K562 (cell line): Measurements from ENCODE around the gene CDK4. TPM values are rescaled to one million over a fixed set of nuclear protein-coding genes. Genes with fewer than 3 reads are reported as not detected.

Experiments used
- AFF1 ChIP-seq, 2 experiments: fragments of 450-650 bp; IDR thresholded peaks; 2 replicates each; pipeline ENCODE4 v1.6.1; 2018; ENCODE audit warnings: mild to moderate bottlenecking in 2 of 2, low read depth in 1 of 2; ENCODE audit not compliant: partially characterized antibody in 2 of 2
- GABPA ChIP-seq: fragments of 200-800 bp; sonication (Bioruptor generic); conservative IDR thresholded peaks from 2 replicates; pipeline ENCODE4 v1.6.1; 2016; ENCODE audit warnings: low read depth, missing genetic modification characterization, missing compliant biosample characterization
- IRF2 ChIP-seq: sonication (generic); formaldehyde crosslinking; IDR thresholded peaks from 2 replicates; pipeline ENCODE4 v1.8.1; 2022; ENCODE audit warnings: mild to moderate bottlenecking, missing genetic modification reagents
- MYC ChIP-seq, 2 experiments: fragments of 250-450 bp in 1 of 2; sonication (Bioruptor Pico) in 1 of 2; IDR thresholded peaks; 2 replicates each; pipeline versions ENCODE4 v1.5.1 to v1.6.1; 2012 to 2021; ENCODE audit warnings: low read depth in 2 of 2, borderline replicate concordance in 1 of 2, improper control_type of control experiment in 1 of 2, low read length in 1 of 2, mild to moderate bottlenecking in 1 of 2, moderate library complexity in 1 of 2
- PTBP1 ChIP-seq: fragments of 200-400 bp; formaldehyde crosslinking; IDR thresholded peaks from 2 replicates; pipeline ENCODE4 v1.6.1; 2017; ENCODE audit warnings: low read depth, low read length
- RBM25 ChIP-seq: fragments of 200-400 bp; formaldehyde crosslinking; IDR thresholded peaks from 2 replicates; pipeline ENCODE4 v1.6.1; 2018; ENCODE audit warnings: low read length, low read depth, moderate library complexity; ENCODE audit not compliant: severe bottlenecking
- SMARCC2 ChIP-seq: fragments of 450-650 bp; IDR thresholded peaks from 2 replicates; pipeline ENCODE4 v1.6.1; 2017; ENCODE audit warnings: antibody characterized with exemption, moderate library complexity, mild to moderate bottlenecking, low read depth
- TBP ChIP-seq: optimal IDR thresholded peaks from 2 replicates; pipeline ENCODE3; 2011; ENCODE audit warnings: low read depth, low read length, improper control_type of control experiment
- U2AF2 ChIP-seq: fragments of 200-400 bp; formaldehyde crosslinking; optimal IDR thresholded peaks from 2 replicates; pipeline ENCODE3; 2017; ENCODE audit warnings: low read depth, mild to moderate bottlenecking, low read length
- ZKSCAN1 ChIP-seq: fragments of 150-350 bp; IDR thresholded peaks from 2 replicates; pipeline ENCODE4 v1.6.1; 2016; ENCODE audit warnings: low read depth, low read length
- ZNF212 ChIP-seq: fragments of 450-650 bp; formaldehyde crosslinking; IDR thresholded peaks from 2 replicates; pipeline ENCODE4 v1.4.0; 2020; ENCODE audit warnings: mild to moderate bottlenecking
- polyA plus RNA-seq, 8 experiments: library from polyadenylated mRNA; depleted of rRNA in 4 of 8; stranded (reverse) in 5 of 8; unstranded in 3 of 8; fragments of >200 nt; fragmentation: Nextera tagmentation in 2 of 8; fragmentation: Illumina TruSeq in 1 of 8; extraction: Ambion mirVana in 2 of 8; extraction: Trizol in 1 of 8; gene quantifications; 2 replicates each; pipeline versions ENCODE4 v1.2.1 to v1.2.3, GENCODE V29; 2011 to 2014; ENCODE audit warnings: inconsistent platforms in 1 of 8, missing spikeins in 1 of 8
- total RNA-seq, 7 experiments: library from RNA; depleted of rRNA in 6 of 7; stranded (reverse); fragments of >200 nt in 6 of 7; fragmentation: Illumina TruSeq in 2 of 7; extraction: Trizol in 2 of 7; gene quantifications; 2 replicates each; pipeline versions ENCODE4 v1.2.1 to v1.2.3, GENCODE V29; 2011 to 2021; ENCODE audit warnings: low replicate concordance in 1 of 7
- TF ChIP-seq, protein P1 (sequence below), 2 experiments: fragments of 450-650 bp in 1 of 2; IDR thresholded peaks; 2 replicates each; pipeline ENCODE4 v1.6.1; 2011 to 2017; ENCODE audit warnings: low read depth in 2 of 2, antibody characterized with exemption in 1 of 2, borderline replicate concordance in 1 of 2, low read length in 1 of 2, mild to moderate bottlenecking in 1 of 2, mixed read lengths in 1 of 2; ENCODE audit not compliant: control insufficient read depth in 1 of 2
- TF ChIP-seq, protein P2 (sequence below): sonication (generic); formaldehyde crosslinking; IDR thresholded peaks from 2 replicates; pipeline ENCODE4 v1.8.0; 2023; ENCODE audit warnings: mild to moderate bottlenecking, missing genetic modification reagents
- TF ChIP-seq, protein P3 (sequence below): fragments of 250-450 bp; sonication (Bioruptor Pico); IDR thresholded peaks from 2 replicates; pipeline ENCODE4 v1.5.0; 2021; ENCODE audit warnings: mild to moderate bottlenecking, moderate library complexity

The CDK4 gene
- total and polyA plus RNA-seq, 9 of the 15 experiments (the other 6 are each of a cell fraction or from before 2014, with no cell fraction given): 37.8 to 436 (median 238) TPM

- TF ChIP-seq MYC (IDR thresholded peaks at IDR 0.05; ENCODE audit: low read depth, low read length): peak; percentile 100
- TF ChIP-seq MYC (CRISPR knock-in tag; IDR thresholded peaks at IDR 0.05; ENCODE audit: borderline replicate concordance, low read depth): peak; percentile 99
- TF ChIP-seq, protein P1, sequence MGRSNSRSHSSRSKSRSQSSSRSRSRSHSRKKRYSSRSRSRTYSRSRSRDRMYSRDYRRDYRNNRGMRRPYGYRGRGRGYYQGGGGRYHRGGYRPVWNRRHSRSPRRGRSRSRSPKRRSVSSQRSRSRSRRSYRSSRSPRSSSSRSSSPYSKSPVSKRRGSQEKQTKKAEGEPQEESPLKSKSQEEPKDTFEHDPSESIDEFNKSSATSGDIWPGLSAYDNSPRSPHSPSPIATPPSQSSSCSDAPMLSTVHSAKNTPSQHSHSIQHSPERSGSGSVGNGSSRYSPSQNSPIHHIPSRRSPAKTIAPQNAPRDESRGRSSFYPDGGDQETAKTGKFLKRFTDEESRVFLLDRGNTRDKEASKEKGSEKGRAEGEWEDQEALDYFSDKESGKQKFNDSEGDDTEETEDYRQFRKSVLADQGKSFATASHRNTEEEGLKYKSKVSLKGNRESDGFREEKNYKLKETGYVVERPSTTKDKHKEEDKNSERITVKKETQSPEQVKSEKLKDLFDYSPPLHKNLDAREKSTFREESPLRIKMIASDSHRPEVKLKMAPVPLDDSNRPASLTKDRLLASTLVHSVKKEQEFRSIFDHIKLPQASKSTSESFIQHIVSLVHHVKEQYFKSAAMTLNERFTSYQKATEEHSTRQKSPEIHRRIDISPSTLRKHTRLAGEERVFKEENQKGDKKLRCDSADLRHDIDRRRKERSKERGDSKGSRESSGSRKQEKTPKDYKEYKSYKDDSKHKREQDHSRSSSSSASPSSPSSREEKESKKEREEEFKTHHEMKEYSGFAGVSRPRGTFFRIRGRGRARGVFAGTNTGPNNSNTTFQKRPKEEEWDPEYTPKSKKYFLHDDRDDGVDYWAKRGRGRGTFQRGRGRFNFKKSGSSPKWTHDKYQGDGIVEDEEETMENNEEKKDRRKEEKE (IDR thresholded peaks at IDR 0.05; ENCODE audit: borderline replicate concordance in 1 of 2, control insufficient read depth in 1 of 2, low read depth in 2 of 2, low read length in 1 of 2): no peak
- TF ChIP-seq, protein P2, sequence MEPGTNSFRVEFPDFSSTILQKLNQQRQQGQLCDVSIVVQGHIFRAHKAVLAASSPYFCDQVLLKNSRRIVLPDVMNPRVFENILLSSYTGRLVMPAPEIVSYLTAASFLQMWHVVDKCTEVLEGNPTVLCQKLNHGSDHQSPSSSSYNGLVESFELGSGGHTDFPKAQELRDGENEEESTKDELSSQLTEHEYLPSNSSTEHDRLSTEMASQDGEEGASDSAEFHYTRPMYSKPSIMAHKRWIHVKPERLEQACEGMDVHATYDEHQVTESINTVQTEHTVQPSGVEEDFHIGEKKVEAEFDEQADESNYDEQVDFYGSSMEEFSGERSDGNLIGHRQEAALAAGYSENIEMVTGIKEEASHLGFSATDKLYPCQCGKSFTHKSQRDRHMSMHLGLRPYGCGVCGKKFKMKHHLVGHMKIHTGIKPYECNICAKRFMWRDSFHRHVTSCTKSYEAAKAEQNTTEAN: no peak
- no peak for TF ChIP-seq ZNF212
- no peak for TF ChIP-seq IRF2 (CRISPR knock-in tag)
- TF ChIP-seq GABPA: peak; percentile 38
- TF ChIP-seq TBP: peak; percentile 94
- peak; percentile 32; the same call in 1 of the 2 replicates for TF ChIP-seq ZKSCAN1
- TF ChIP-seq, protein P3, sequence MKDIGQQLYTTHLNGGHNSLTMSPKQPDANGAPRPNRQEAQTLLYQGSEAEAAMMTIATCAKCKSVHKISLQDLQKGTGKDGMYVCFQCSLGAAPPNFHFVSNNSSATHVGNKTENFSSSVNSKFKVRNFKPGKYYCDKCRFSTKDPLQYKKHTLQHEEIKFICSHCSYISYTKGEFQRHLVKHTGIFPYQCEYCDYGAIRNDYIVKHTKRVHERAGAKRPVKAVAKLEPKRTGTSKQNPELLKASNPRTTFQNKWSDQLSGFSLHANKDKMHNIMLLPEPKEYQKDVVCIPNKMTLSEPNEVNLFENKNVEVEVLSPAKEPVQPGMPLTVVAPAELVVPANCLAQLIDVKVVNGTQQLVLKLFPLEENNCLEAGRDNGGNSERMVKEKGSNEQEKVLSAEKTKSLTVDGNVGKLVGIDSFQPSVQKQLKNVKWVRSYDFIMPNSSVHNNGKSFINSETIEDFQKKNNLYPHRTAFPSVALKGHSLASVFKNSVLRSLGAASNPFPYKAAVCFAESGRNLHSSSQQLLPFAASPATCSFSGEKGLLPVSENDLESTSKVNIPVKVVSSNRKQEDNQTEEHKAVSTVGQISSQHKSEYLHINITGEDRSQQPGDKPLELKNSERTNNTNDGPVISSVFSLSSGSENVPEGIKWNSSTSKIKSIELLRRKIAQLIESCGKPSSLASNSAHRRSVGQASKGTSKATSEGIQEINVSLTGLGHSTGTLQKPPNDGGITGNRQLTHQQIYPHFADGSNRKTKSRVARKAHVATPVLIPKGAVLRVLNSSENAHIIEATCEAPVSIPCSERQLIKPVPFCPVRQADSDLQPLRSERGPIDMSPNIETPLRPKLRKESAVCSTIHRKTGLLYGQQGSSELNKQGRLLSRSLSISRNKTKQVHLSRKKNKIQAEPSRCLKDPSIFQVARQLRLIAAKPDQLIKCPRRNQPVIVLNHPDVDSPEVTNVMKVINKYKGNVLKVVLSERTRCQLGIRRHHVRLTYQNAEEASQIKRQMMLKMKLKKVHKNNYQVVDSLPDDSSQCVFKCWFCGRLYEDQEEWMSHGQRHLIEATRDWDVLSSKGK: no peak
- no peak for TF ChIP-seq SMARCC2
- no peak for TF ChIP-seq RBM25
- TF ChIP-seq U2AF2: no peak
- TF ChIP-seq PTBP1: no peak
- TF ChIP-seq AFF1 (IDR thresholded peaks at IDR 0.05; ENCODE audit: low read depth in 1 of 2, partially characterized antibody in 2 of 2): peak; percentile 2 to 76
Observed at GRCh38 chr12:57771873-57772428, 19.8 kb upstream of the CDK4 start, which contains the start of gene METTL1 (continued).
